GM19372 (cell line): ENCODE measurements around the gene BABAM2.

ENCODE experiments used
- ATAC-seq: cut with Tn5 transposase; IDR thresholded peaks from one replicate; pipeline ENCODE4 v1.9.1; 2021; ENCODE audit warnings: mild to moderate bottlenecking, low read depth, moderate library complexity; ENCODE audit not compliant: unreplicated experiment

Gene BABAM2

GRCh38 chr2:28178946-28179345, 288.4 kb downstream of the BABAM2 start:
- ATAC-seq: no peak

- ATAC-seq: no peak
Observed at GRCh38 chr2:28181801-28182200, 291.3 kb downstream of the BABAM2 start.

DNA sequence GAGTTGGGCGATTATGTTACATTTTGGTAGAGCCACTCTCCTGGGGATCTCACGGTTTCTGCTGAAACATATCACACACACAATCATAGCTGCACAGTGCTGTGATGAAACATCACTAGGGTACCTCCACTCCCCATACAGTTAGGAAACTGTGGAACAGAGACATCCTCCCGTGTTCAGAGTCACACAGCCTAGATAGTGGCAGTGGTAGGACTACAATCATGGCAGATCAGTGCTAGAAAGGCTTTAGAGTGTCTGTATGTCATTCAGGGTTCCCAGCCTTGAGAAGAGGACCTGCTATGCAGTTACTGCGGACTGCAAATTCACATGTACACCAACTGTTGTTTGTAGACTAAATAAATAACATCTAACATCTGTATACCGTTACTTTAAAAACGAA, 291.8 kb downstream of the BABAM2 start:
- ATAC-seq: no peak

DNA sequence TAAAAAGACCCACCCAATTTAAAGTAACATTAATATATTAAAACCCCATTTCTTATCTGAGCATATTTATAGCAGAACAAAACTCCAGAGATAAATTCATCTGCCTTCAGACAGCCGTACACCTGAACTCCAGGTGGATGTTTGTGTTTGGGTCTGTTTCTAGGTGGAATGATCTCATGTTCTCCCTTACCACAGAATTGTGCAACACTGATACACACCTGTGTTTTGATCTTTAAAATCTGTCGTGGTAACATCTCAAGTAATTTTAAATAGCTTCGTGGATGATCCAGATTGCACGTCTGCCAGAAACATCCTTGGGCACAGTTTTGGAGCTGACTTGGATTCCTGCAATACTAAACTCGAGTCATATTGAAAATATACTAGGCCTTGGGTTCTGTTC, 294.6 kb downstream of the BABAM2 start:
- no peak for ATAC-seq

DNA sequence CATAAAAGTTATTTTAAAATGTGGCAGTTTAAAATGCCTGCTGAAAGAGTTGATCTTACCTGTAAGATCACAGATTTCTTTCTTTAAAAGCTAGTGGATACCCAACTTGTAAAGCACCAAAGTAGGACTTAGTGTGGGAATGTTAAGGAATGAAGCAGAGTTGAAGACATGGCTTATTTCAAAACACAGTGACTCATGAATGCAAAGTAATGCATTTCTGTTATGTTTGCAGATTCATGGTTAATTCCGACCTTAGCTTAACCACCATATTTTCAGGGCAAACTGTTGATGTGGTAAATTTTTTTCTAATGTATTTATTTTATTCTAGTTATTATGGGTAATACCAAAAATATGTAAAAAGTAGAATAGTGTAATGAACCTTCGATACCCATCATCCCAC, 295.4 kb downstream of the BABAM2 start:
- no peak for ATAC-seq

DNA sequence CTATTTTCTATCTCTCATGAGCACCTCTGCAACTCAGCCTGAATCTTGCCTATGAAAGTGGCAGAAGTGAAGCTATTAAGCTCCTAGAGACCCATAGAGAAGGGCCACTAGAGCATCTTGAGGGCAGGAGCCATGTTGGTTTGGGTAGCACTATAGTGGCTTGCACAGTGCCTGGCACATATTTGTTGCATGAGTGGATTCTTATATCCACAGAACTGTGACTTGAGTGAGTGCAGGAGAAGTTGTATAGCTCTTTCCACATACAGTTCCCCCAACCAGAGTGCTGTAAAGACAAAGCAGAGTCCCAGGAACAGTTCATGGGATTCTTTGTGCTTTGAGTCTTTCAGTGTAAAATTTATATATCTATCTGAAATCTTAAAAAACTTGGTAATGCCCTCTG, 296.7 kb downstream of the BABAM2 start:
- ATAC-seq: no peak

DNA sequence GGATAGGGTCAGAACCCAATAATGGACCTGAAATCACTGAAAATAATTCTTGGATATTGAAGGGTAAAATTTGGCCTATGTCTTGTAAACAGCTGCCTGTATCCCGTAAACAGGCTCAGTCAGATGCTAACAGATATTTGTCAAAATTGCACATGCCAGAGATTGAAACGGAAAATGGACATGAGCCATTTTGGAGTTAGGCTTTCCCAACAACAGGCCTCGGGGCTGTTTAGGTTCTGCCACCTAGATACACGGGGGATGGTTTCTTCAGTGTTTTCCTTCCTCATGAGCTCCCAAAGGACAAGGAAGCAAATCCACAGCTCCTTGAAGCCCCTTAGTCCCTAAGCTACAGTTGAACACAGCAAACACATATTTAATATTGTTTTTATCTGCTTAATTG, 297.9 kb downstream of the BABAM2 start:
- no peak for ATAC-seq

- no peak for ATAC-seq
Observed at GRCh38 chr2:28193630-28194403, 303.3 kb downstream of the BABAM2 start.

GRCh38 chr2:28199995-28200679, 309.6 kb downstream of the BABAM2 start:
- no peak for ATAC-seq

DNA sequence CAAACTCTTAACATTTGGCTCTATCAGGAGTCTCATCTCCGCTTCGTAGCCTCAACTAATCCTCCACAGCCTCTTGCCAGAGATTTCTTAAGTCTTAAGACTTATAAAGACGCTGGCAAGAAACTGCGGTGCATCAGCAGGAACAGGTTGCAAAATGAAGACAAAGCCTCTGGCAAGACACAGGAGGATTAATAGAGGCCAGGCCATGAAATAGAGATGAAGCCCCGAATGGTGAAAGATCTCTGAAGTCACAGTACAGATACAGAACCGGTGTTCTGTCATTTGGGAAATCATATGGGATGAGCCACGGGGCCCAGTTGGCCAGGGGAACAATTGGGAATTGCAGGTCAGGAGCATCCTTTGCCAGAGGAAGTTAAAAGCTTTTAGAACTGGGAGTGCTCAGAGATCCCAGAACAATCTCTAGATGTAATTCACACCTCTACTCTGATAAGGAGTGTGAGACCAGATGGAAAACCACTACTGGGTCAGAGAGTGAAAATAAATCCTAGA, 311.2 kb downstream of the BABAM2 start:
- no peak for ATAC-seq

- no peak for ATAC-seq
Observed at GRCh38 chr2:28202719-28203118, 312.2 kb downstream of the BABAM2 start.

GRCh38 chr2:28206762-28207161, 316.2 kb downstream of the BABAM2 start:
- ATAC-seq: no peak

DNA sequence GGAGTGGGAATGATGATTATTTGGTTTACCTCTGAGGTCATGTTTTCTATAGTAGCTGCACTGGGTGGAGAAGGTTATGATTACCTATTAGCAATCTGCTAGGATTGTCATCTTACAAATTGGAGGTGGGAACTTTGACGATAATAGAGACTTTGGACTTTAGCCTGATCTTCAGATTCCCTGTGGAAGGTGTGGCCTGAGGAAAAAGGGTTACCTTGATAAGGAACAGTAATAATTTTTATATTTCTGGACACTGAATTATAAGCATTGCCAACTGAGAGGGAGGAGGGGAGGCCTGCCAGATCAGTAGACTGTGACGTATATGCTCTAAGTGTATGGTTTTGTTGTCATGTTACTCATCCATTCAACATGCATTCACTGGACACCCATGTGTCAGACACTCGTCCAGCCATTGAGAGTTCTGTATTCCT, 318.7 kb downstream of the BABAM2 start:
- no peak for ATAC-seq

GRCh38 chr2:28209864-28210263, 319.3 kb downstream of the BABAM2 start:
- ATAC-seq: no peak

DNA sequence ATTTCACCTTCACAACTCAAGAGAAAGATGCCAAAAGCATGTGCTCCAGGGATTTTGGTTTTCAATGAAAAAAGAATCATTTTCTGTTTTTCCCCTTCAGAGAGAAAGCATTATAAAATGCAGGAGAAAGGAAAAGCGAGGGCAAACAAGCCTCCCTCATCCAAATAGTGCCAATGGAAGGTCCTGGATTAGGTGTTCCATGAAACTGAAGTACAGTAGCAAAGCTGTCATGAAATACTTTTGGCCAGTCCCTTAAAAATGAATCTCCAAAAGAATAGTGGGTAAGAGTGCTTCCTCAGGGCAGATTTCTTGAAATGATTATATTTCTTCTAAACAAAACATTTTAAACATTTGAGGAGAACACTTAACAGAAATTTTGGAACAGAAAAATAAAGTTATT, 320.0 kb downstream of the BABAM2 start:
- ATAC-seq: no peak

- no peak for ATAC-seq
Observed at GRCh38 chr2:28216331-28216730, 325.8 kb downstream of the BABAM2 start.

- no peak for ATAC-seq
Observed at GRCh38 chr2:28217042-28217740, 326.7 kb downstream of the BABAM2 start.

GRCh38 chr2:28219138-28219537, 328.6 kb downstream of the BABAM2 start:
- ATAC-seq: no peak

DNA sequence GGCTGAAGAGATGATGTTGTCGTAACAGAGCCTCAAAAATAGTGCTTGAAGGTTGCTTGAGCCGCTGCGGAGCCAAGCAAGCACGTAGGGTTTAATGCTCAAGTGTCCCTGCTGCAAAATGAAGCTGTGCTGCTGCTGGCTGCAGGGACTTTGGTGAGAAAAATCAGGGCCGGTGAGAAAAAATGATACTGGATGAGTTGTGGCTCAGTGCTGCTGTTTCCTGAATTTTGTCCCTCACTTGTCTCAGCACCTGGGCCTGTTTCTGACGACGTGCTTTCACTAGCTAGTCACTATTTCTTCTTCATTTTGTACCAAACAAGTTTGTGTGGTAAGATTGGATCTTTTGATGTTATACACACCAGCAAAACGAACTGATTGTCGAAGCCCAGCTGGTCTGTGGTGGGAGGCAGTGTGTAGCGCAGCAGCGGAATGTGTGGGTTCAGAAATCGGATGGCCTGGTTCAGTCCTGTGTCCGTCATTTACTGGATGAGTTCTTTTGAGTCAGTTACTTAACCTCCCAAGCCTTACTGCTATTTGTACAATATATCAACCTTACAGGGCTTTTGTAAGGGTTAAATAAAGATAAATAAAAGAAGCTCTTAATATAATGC, 329.3 kb downstream of the BABAM2 start:
- ATAC-seq: no peak

DNA sequence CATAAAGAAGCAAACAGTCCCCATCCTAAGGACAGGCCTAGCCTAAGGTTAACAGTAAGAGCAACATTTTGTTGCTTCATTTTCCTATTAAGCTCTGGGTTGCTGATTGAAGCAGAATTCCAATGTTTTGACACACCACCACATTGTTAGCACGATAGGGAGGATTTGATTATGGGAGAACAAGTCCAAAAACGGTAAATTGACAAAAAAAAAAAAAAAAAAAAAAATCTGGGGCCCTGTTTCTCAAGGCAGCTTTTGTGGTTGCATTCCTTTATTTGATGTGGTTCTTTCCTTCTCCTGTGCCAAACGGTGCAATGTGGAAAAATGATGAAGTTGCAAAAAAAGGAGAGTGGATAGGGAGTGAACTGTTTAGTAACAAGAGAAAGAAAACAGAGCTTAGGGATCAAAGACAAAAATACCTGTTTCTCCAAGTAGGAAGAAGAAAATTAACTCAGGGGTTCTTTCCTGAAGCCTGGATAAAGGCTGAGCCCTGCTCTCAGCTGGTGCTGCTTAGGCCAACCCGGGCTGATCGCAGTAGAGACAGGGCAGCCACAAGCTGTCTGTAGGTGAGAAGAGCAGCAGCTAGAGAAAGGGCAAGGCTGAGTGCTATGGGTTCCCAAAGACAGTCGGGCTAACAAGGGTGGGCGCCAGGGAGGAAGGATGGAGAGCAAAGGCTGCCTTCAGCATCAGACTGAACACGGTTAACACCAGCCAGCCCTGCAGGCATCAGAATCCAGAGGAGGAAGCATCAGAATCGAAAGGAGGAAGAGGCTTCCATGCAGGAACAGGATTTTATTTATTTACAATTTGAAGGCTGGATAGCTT, 334.3 kb downstream of the BABAM2 start:
- ATAC-seq: no peak
